Measurements from ENCODE around the gene COX4I2. TPM values are rescaled to one million over a fixed set of nuclear protein-coding genes. Genes with fewer than 3 reads are reported as not detected.

COX4I2 gene
- total RNA-seq, 1 donor from 2014 or later: 7.6 TPM

DNA sequence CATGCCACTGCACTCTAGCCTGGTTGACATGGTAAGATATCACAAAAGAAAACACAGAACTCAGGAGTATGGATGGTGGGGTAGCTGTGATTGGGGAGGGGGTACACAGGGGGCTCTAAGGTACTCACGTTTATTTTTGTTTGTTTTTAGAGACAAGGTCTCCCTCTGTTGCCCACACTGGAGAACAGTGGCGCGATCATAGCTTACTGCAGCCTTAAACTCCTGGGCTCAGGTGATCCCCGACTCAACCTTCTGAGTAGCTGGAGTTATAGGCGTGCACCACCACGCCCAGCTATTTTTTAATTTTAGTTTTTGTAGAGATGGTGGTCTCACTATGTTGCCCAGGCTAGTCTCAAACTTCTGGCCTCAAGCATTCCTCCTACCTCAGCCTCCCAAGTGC is 55.7 kb downstream of the COX4I2 start:
- H3K9me3 ChIP-seq (replicated peaks): no peaks in the 10 kb centered on the region
- peaks cover 22% of the 10 kb centered on the region for H3K36me3 ChIP-seq
- intact Hi-C loops (cut with micrococcal nuclease): no loop called here
- H3K4me1 ChIP-seq: peaks cover 93% of the 10 kb centered on the region
- no peak overlapping the region for H3K4me3 ChIP-seq
- DNase-seq: no peak
- H3K27me3 ChIP-seq (ENCODE audit: low read depth): no peaks in the 10 kb centered on the region
- H3K27ac ChIP-seq (replicated peaks): peak overlapping the region; percentile 84
- TF ChIP-seq, protein P1, sequence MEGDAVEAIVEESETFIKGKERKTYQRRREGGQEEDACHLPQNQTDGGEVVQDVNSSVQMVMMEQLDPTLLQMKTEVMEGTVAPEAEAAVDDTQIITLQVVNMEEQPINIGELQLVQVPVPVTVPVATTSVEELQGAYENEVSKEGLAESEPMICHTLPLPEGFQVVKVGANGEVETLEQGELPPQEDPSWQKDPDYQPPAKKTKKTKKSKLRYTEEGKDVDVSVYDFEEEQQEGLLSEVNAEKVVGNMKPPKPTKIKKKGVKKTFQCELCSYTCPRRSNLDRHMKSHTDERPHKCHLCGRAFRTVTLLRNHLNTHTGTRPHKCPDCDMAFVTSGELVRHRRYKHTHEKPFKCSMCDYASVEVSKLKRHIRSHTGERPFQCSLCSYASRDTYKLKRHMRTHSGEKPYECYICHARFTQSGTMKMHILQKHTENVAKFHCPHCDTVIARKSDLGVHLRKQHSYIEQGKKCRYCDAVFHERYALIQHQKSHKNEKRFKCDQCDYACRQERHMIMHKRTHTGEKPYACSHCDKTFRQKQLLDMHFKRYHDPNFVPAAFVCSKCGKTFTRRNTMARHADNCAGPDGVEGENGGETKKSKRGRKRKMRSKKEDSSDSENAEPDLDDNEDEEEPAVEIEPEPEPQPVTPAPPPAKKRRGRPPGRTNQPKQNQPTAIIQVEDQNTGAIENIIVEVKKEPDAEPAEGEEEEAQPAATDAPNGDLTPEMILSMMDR (IDR thresholded peaks at IDR 0.05; ENCODE audit: borderline replicate concordance): no peak

- no peak overlapping the region for H3K4me3 ChIP-seq
- H3K27me3 ChIP-seq (ENCODE audit: low read depth): no peaks in the 10 kb centered on the region
- intact Hi-C loops (cut with micrococcal nuclease): no loop called here
- no peak for DNase-seq
- peak overlapping the region; percentile 84 for H3K27ac ChIP-seq (replicated peaks)
- H3K36me3 ChIP-seq: peaks cover 17% of the 10 kb centered on the region
- H3K9me3 ChIP-seq (replicated peaks): no peaks in the 10 kb centered on the region
- peaks cover 99% of the 10 kb centered on the region for H3K4me1 ChIP-seq
- TF ChIP-seq, protein P1 (IDR thresholded peaks at IDR 0.05; ENCODE audit: borderline replicate concordance): no peak
Observed at GRCh38 chr20:31693987-31694661, 56.4 kb downstream of the COX4I2 start.

Small RNA genes lying within 50 kb of the gene (microRNA-seq; reads per million reads assigned to microRNA genes)
- gene MIR3193: not detected

Other genes starting within 250 kb of the COX4I2 start
- not detected for gene DEFB119, start 247.3 kb upstream of the COX4I2 start, total RNA-seq
- gene DEFB121, start 231.7 kb upstream of the COX4I2 start, total RNA-seq: not detected
- not detected for gene DEFB123, start 197.3 kb upstream of the COX4I2 start, total RNA-seq
- not detected for gene DEFB124, start 162.8 kb upstream of the COX4I2 start, total RNA-seq
- 1.5 TPM for gene REM1, start 162.6 kb upstream of the COX4I2 start, total RNA-seq
- 39.0 TPM for gene HM13, start 123.5 kb upstream of the COX4I2 start, total RNA-seq
- gene ID1, start 32.6 kb upstream of the COX4I2 start, total RNA-seq: 91.5 TPM
- 53.2 TPM for gene BCL2L1, start 85.0 kb downstream of the COX4I2 start, total RNA-seq
- gene TPX2, start 101.4 kb downstream of the COX4I2 start, total RNA-seq: 0.71 TPM
- gene MYLK2, start 181.4 kb downstream of the COX4I2 start, total RNA-seq: 0.25 TPM
- 1.6 TPM for gene FOXS1, start 207.7 kb downstream of the COX4I2 start, total RNA-seq
- gene DUSP15, start 232.6 kb downstream of the COX4I2 start, total RNA-seq: 5.1 TPM
- 0.05 TPM for gene TTLL9, start 232.7 kb downstream of the COX4I2 start, total RNA-seq

All from left ventricle myocardium inferior (tissue), 1 donor.